Measurements from ENCODE around the gene SHROOM3. TPM values are rescaled to one million over a fixed set of nuclear protein-coding genes. Genes with fewer than 3 reads are reported as not detected.

The SHROOM3 gene
- total and polyA plus RNA-seq, 2 donors (not counting 3 experiments of a cell fraction or from before 2014, with no cell fraction given) = 2.7 to 6.7 TPM

- no peak for DNase-seq (ENCODE audit: low read depth, low spot score)
- no peaks in the 10 kb centered on the region for H3K79me2 ChIP-seq (ENCODE audit: control insufficient read depth, insufficient read depth, low read length)
- H3K4me1 ChIP-seq (ENCODE audit: control insufficient read depth, extremely low read depth, insufficient read depth, low read length) = no peaks in the 10 kb centered on the region
- BruUV-seq (replicated peaks) = no TSS peak
- dilution Hi-C loops (cut with MboI; ENCODE audit: extremely low pct_ligation_motif_present, low sequenced_read_pairs) (no loop called here), intact Hi-C loops (cut with micrococcal nuclease) (no loop called here)
- no peaks in the 10 kb centered on the region for H4K20me1 ChIP-seq (replicated peaks; ENCODE audit: control insufficient read depth, extremely low read depth, insufficient read depth, low read length)
- H3K27me3 ChIP-seq (ENCODE audit: control insufficient read depth in 2 of 2, insufficient read depth in 2 of 2, low read length in 2 of 2) = peaks cover 5 to 7% of the 10 kb centered on the region in 2 experiments
- H3K9me1 ChIP-seq (replicated peaks; ENCODE audit: control insufficient read depth, extremely low read depth, insufficient read depth, low read length) = no peaks in the 10 kb centered on the region
- no peak for TF ChIP-seq MAX (IDR thresholded peaks at IDR 0.05; ENCODE audit: insufficient read depth, insufficient read length)
- TF ChIP-seq CTCF (IDR thresholded peaks at IDR 0.05; ENCODE audit: extremely low read depth in 1 of 2, insufficient read depth in 1 of 2, low read depth in 1 of 2, low read length in 2 of 2) = no peak
- no peak for TF ChIP-seq POLR2AphosphoS5 (IDR thresholded peaks at IDR 0.05; ENCODE audit: insufficient read depth, low read depth, low read length)
- no peak for TF ChIP-seq FOS (IDR thresholded peaks at IDR 0.05; ENCODE audit: borderline replicate concordance, insufficient read depth, low read length)
- TF ChIP-seq GATA2 (IDR thresholded peaks at IDR 0.05; ENCODE audit: insufficient read depth, insufficient read length, low read depth, low read length) = no peak
- TF ChIP-seq MYC (IDR thresholded peaks at IDR 0.05; ENCODE audit: low read depth, low read length) = no peak
- TF ChIP-seq POLR2A (IDR thresholded peaks at IDR 0.05; ENCODE audit: low read depth, low read length) = no peak
- no peak for TF ChIP-seq EZH2 (IDR thresholded peaks at IDR 0.05; ENCODE audit: borderline replicate concordance, low read depth, low read length, severe bottlenecking)
- no peak overlapping the region for H3K4me3 ChIP-seq (replicated peaks in 1 of 3; ENCODE audit: insufficient read depth in 1 of 3, low read depth in 1 of 3, low read length in 3 of 3)
- no peak for FAIRE-seq
- ChIA-PET CTCF (interaction anchor here (0.7 to 1.5 kb wide), 3 partner anchors 10 to 40 kb away, joined by 3 to 4 read pairs (median 3); no protein-coding TSS in a partner anchor), POLR2A (no interaction called here)
- no peaks in the 10 kb centered on the region for H3K36me3 ChIP-seq (ENCODE audit: control insufficient read depth in 2 of 2, extremely low read depth in 1 of 2, insufficient read depth in 2 of 2, low read length in 2 of 2)
- H2AFZ ChIP-seq (ENCODE audit: low read depth, low read length) = no peak overlapping the region
- no peak overlapping the region for H3K9ac ChIP-seq (replicated peaks; ENCODE audit: extremely low read depth, insufficient read depth, low read length)
- H3K27ac ChIP-seq (ENCODE audit: insufficient read depth, low read depth, low read length) = no peak overlapping the region
- no peaks in the 10 kb centered on the region for H3K9me3 ChIP-seq (replicated peaks; ENCODE audit: control insufficient read depth, insufficient read depth, low read length)
- no peak overlapping the region for H3K4me2 ChIP-seq (ENCODE audit: insufficient read depth, low read length)
Measured at GRCh38 chr4:76470064-76470463, 35.0 kb downstream of the SHROOM3 start.

Data from endothelial cell of umbilical vein (primary cell).